Activated CD8-positive, alpha-beta memory T cell treated with anti-CD3 and anti-CD28 coated beads, Interleukin-2, amount 10 ng/mL, durations not matched to agents 7 days and 5 days (primary cell): Measurements from ENCODE around the gene TRIM56. TPM values are rescaled to one million over a fixed set of nuclear protein-coding genes. Genes with fewer than 3 reads are reported as not detected.
A peak's percentile ranks its signal among the peaks of the same experiment; 100 is the strongest.

Source experiments
- ATAC-seq: fragments of 150-1000 bp; cut with Tn5 transposase; one replicate; pipeline ENCODE4 v1.10.0; 2021; ENCODE audit warnings: moderate library complexity
- CTCF ChIA-PET: fragments of 350-600 bp; sonication (Branson Sonifier 250); formaldehyde crosslinking; loops from one replicate; lab custom pipeline; 2021; ENCODE audit warnings: antibody characterized with exemption; lab: Charles Lee
- DNase-seq: peaks from one replicate; pipeline ENCODE4 v3.0.0-alpha.2; 2020
- H3K27ac Mint-ChIP-seq: one replicate; pipeline ENCODE4 v1.8.0; 2021; ENCODE audit warnings: mild to moderate bottlenecking, mixed read lengths
- H3K27me3 Mint-ChIP-seq: one replicate; pipeline ENCODE4 v1.8.0; 2021; ENCODE audit warnings: mixed read lengths
- H3K36me3 Mint-ChIP-seq: one replicate; pipeline ENCODE4 v1.8.0; 2021; ENCODE audit warnings: mild to moderate bottlenecking, mixed read lengths
- H3K4me1 Mint-ChIP-seq: one replicate; pipeline ENCODE4 v1.8.0; 2021; ENCODE audit warnings: mixed read lengths
- H3K4me3 Mint-ChIP-seq: one replicate; pipeline ENCODE4 v1.8.0; 2021; ENCODE audit warnings: mild to moderate bottlenecking, moderate library complexity, mixed read lengths
- H3K9me3 Mint-ChIP-seq: one replicate; pipeline ENCODE4 v1.8.0; 2022; ENCODE audit warnings: low read depth, mixed read lengths
- total RNA-seq, 2 experiments: library from RNA; stranded (reverse); gene quantifications; one replicate each; pipeline ENCODE4 v1.2.3, GENCODE V29; 2021

TRIM56 gene
- total RNA-seq, 2 experiments from 2014 or later, result 68.2 to 110 TPM

- H3K27ac Mint-ChIP-seq, result no peak overlapping the region
- no peak for ATAC-seq
- H3K4me3 Mint-ChIP-seq, result peak overlapping the region; percentile 54
- no peaks in the 10 kb centered on the region for H3K9me3 Mint-ChIP-seq
- no peak for DNase-seq
- peaks cover 56% of the 10 kb centered on the region for H3K27me3 Mint-ChIP-seq
- H3K36me3 Mint-ChIP-seq, result no peaks in the 10 kb centered on the region
- CTCF ChIA-PET, result interaction anchor here (0.7 to 1.1 kb wide), 4 partner anchors 12 to 37 kb away, joined by 3 to 4 read pairs (median 3); partner anchors contain the start of gene TRIM56
- peaks cover 37% of the 10 kb centered on the region for H3K4me1 Mint-ChIP-seq
Observed at GRCh38 chr7:101121991-101122932, 37.0 kb downstream of the TRIM56 start.

GRCh38 chr7:101122933-101123702 lies 37.8 kb downstream of the TRIM56 start:
- Mint-ChIP-seq H3K27ac (no peak overlapping the region), H3K9me3 (no peaks in the 10 kb centered on the region), H3K4me3 (no peak overlapping the region), H3K4me1 (peaks cover 44% of the 10 kb centered on the region), H3K27me3 (peaks cover 63% of the 10 kb centered on the region), H3K36me3 (no peaks in the 10 kb centered on the region)
- CTCF ChIA-PET, result interaction anchor here (0.6 to 1.1 kb wide), 5 partner anchors 11 to 350 kb away, joined by 3 to 4 read pairs (median 3); partner anchors contain the start of gene TRIM56
- no peak for ATAC-seq
- DNase-seq, result no peak

GRCh38 chr7:101123703-101124068 lies 38.4 kb downstream of the TRIM56 start:
- H3K4me3 Mint-ChIP-seq, result no peak overlapping the region
- H3K27ac Mint-ChIP-seq, result no peak overlapping the region
- CTCF ChIA-PET, result interaction anchor here (0.6 kb wide), 1 partner anchor 351 kb away, joined by 3 read pairs; no protein-coding TSS in a partner anchor
- H3K9me3 Mint-ChIP-seq, result no peaks in the 10 kb centered on the region
- no peaks in the 10 kb centered on the region for H3K36me3 Mint-ChIP-seq
- DNase-seq, result no peak
- peaks cover 67% of the 10 kb centered on the region for H3K27me3 Mint-ChIP-seq
- ATAC-seq, result no peak
- H3K4me1 Mint-ChIP-seq, result peaks cover 47% of the 10 kb centered on the region

- no peak for ATAC-seq
- CTCF ChIA-PET, result interaction anchor here (1.4 to 1.7 kb wide), 2 partner anchors 46 to 158 kb away, joined by 3 to 5 read pairs; no protein-coding TSS in a partner anchor
- H3K4me1 Mint-ChIP-seq, result peaks cover 47% of the 10 kb centered on the region
- no peaks in the 10 kb centered on the region for H3K9me3 Mint-ChIP-seq
- H3K27ac Mint-ChIP-seq, result peak overlapping the region; percentile 56
- DNase-seq, result no peak
- H3K27me3 Mint-ChIP-seq, result peaks cover 64% of the 10 kb centered on the region
- no peak overlapping the region for H3K4me3 Mint-ChIP-seq
- no peaks in the 10 kb centered on the region for H3K36me3 Mint-ChIP-seq
Observed at GRCh38 chr7:101124376-101125056, 39.2 kb downstream of the TRIM56 start.

- Mint-ChIP-seq H3K36me3 (no peaks in the 10 kb centered on the region), H3K27me3 (peaks cover 60% of the 10 kb centered on the region), H3K9me3 (no peaks in the 10 kb centered on the region), H3K27ac (peak overlapping the region; percentile 33), H3K4me3 (peak overlapping the region; percentile 38), H3K4me1 (peaks cover 47% of the 10 kb centered on the region)
- ATAC-seq, result peak; percentile 34
- peak; percentile 69 for DNase-seq
- CTCF ChIA-PET, result interaction anchor here (1.1 to 2.3 kb wide), 9 partner anchors 11 to 189 kb away, joined by 3 to 16 read pairs (median 5); no protein-coding TSS in a partner anchor
Observed at GRCh38 chr7:101125989-101126650, 40.8 kb downstream of the TRIM56 start.

- CTCF ChIA-PET, result interaction anchor here (1.1 to 2.3 kb wide), 7 partner anchors 10 to 188 kb away, joined by 3 to 16 read pairs (median 7); no protein-coding TSS in a partner anchor
- Mint-ChIP-seq H3K9me3 (no peaks in the 10 kb centered on the region), H3K27ac (peak within 1 kb of the TSS; percentile 33), H3K4me1 (peaks cover 47% of the 10 kb centered on the region), H3K36me3 (no peaks in the 10 kb centered on the region), H3K27me3 (peaks cover 58% of the 10 kb centered on the region), H3K4me3 (peak within 1 kb of the TSS; percentile 38)
- ATAC-seq (peak; percentile 86), DNase-seq (peak; percentile 86)
Observed at GRCh38 chr7:101126651-101127459, 41.6 kb downstream of the TRIM56 start, which contains the start of gene SERPINE1. Gene SERPINE1, plus strand, starts transcription at chr7:101127104. Its CDS starts 1,290 bp downstream, at chr7:101128394.

- Mint-ChIP-seq H3K4me1 (peaks cover 40% of the 10 kb centered on the region), H3K27me3 (peaks cover 57% of the 10 kb centered on the region)
Observed at GRCh38 chr7:101127460-101128039, 42.3 kb downstream of the TRIM56 start.

GRCh38 chr7:101128040-101128834 lies 43.0 kb downstream of the TRIM56 start:
- peaks cover 54% of the 10 kb centered on the region for H3K27me3 Mint-ChIP-seq
- no peaks in the 10 kb centered on the region for H3K9me3 Mint-ChIP-seq
- H3K27ac Mint-ChIP-seq, result no peak overlapping the region
- peaks cover 38% of the 10 kb centered on the region for H3K4me1 Mint-ChIP-seq
- DNase-seq (no peak), ATAC-seq (no peak)
- H3K36me3 Mint-ChIP-seq, result no peaks in the 10 kb centered on the region
- no peak overlapping the region for H3K4me3 Mint-ChIP-seq
- CTCF ChIA-PET, result interaction anchor here (1.1 to 2.2 kb wide), 2 partner anchors 8 to 16 kb away, joined by 7 to 16 read pairs; no protein-coding TSS in a partner anchor

More at GRCh38 chr7:101127460-101128039, 42.3 kb downstream of the TRIM56 start:
- Mint-ChIP-seq H3K27ac (peak overlapping the region; percentile 18), H3K9me3 (no peaks in the 10 kb centered on the region), H3K4me3 (peak overlapping the region; percentile 38), H3K36me3 (no peaks in the 10 kb centered on the region)
- no peak for DNase-seq
- ATAC-seq, result no peak
- CTCF ChIA-PET, result interaction anchor here (1.1 to 2.3 kb wide), 6 partner anchors 9 to 188 kb away, joined by 3 to 16 read pairs (median 7); no protein-coding TSS in a partner anchor

GRCh38 chr7:101129603-101130117 lies 44.4 kb downstream of the TRIM56 start:
- Mint-ChIP-seq H3K27ac (no peak overlapping the region), H3K9me3 (no peaks in the 10 kb centered on the region), H3K36me3 (no peaks in the 10 kb centered on the region), H3K4me1 (peaks cover 35% of the 10 kb centered on the region), H3K4me3 (no peak overlapping the region), H3K27me3 (peaks cover 60% of the 10 kb centered on the region)
- CTCF ChIA-PET, result interaction anchor here (1.7 kb wide), 2 partner anchors 9 to 14 kb away, joined by 6 read pairs; no protein-coding TSS in a partner anchor
- ATAC-seq (no peak), DNase-seq (no peak)
